ENCODE results near the gene CENPI. TPM values are rescaled to one million over a fixed set of nuclear protein-coding genes. Genes with fewer than 3 reads are reported as not detected.

CENPI gene
- total and polyA plus RNA-seq, 10 of the 15 experiments (the other 5 are each of a cell fraction or from before 2014, with no cell fraction given): 6.9 to 25.8 (median 17.5) TPM

DNA sequence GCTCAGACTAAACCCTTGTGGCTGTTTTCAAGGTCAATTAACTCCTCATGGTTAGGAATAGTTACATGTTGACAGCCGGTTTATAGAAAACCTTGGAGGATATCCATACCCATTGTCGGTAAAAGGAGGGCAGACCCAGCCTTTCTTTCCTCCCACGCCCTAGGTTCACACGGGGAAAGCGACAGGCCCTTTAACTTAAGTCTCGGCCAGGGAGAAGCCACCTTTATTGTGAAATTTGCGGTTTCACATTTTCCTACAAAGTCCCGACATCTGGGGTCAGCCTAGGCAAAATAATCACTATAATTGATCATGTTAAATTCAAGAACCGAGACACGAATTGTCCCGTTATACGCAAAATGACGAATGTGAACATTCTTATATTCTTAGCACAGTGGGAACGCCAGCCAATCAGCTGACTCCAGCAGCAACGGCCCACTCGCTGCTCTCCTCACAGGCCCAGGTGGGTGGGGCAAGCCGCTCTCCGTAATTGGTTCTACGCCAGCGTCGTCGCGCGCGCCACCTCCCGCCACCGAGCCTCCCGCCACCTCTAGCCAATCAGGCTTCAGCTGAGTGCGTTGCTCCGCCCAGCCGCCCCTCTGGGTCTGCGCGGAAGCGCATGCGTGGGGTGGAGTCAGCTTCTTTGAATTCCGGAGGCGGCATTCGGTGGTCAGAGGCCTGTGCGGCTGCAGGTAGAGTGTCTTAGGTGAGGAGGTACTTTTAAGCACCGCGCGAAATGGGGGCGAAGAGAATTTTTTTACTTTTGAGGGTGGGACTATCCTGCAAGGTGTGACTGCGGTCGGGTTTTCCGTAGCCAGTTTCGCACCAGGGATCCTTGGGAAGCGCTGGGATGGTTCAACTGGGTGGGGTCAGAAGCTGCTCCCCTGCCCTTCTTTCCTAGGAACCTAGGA is at the start of gene CENPI (continued):
- TF ChIP-seq, protein P1, sequence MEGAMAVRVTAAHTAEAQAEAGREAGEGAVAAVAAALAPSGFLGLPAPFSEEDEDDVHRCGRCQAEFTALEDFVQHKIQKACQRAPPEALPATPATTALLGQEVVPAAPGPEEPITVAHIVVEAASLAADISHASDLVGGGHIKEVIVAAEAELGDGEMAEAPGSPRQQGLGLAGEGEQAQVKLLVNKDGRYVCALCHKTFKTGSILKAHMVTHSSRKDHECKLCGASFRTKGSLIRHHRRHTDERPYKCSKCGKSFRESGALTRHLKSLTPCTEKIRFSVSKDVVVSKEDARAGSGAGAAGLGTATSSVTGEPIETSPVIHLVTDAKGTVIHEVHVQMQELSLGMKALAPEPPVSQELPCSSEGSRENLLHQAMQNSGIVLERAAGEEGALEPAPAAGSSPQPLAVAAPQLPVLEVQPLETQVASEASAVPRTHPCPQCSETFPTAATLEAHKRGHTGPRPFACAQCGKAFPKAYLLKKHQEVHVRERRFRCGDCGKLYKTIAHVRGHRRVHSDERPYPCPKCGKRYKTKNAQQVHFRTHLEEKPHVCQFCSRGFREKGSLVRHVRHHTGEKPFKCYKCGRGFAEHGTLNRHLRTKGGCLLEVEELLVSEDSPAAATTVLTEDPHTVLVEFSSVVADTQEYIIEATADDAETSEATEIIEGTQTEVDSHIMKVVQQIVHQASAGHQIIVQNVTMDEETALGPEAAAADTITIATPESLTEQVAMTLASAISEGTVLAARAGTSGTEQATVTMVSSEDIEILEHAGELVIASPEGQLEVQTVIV (IDR thresholded peaks at IDR 0.05; ENCODE audit: borderline replicate concordance, partially characterized antibody): no peak
- TF ChIP-seq ZBED1 (IDR thresholded peaks at IDR 0.05; ENCODE audit: borderline replicate concordance): no peak
- TF ChIP-seq TARDBP (IDR thresholded peaks at IDR 0.05; ENCODE audit: borderline replicate concordance): no peak
- TF ChIP-seq GABPA (IDR thresholded peaks at IDR 0.05; ENCODE audit: low read depth): no peak
- no peak for TF ChIP-seq RBBP5 (conservative IDR thresholded peaks at IDR 0.05)
- TF ChIP-seq USF2 (IDR thresholded peaks at IDR 0.05; ENCODE audit: borderline replicate concordance, low read depth, low read length): no peak
- no peak for TF ChIP-seq YY1 (IDR thresholded peaks at IDR 0.05; ENCODE audit: low read depth, low read length)
- no peak for TF ChIP-seq FOXM1 (IDR thresholded peaks at IDR 0.05; ENCODE audit: low read depth, low read length)
- TF ChIP-seq SREBF1 (IDR thresholded peaks at IDR 0.05; ENCODE audit: low read length): no peak
- no peak for TF ChIP-seq CHD2 (IDR thresholded peaks at IDR 0.05; ENCODE audit: borderline replicate concordance, low read depth, low read length)
- no peak for TF ChIP-seq CHD4 (IDR thresholded peaks at IDR 0.05)
- peak; percentile 48; the same call in 1 of the 2 replicates for TF ChIP-seq CREM (IDR thresholded peaks at IDR 0.05; ENCODE audit: low read depth)

Measured in GM12878 (cell line).